ENCODE data around the gene RAP2B. TPM values are rescaled to one million over a fixed set of nuclear protein-coding genes. Genes with fewer than 3 reads are reported as not detected.

Gene RAP2B
- total RNA-seq, 1 experiment from 2014 or later, result 18.2 TPM

- no peak overlapping the region for H4K5ac ChIP-seq (ENCODE audit: insufficient read length, low read depth, low read length)
- Mint-ChIP-seq H3K9me3 (no peaks in the 10 kb centered on the region), H3K4me1 (no peaks in the 10 kb centered on the region), H3K36me3 (ENCODE audit: insufficient read depth in 1 of 3, low read depth in 3 of 3) (no peaks in the 10 kb centered on the region), H3K27me3 (ENCODE audit: low read depth) (no peaks in the 10 kb centered on the region), H3K27ac (no peak overlapping the region), H3K4me3 (no peak overlapping the region)
- no peaks in the 10 kb centered on the region for H3K9me3 ChIP-seq (ENCODE audit: control insufficient read depth, low read depth, low read length)
- no peak overlapping the region for H2BK15ac ChIP-seq (ENCODE audit: low read depth, low read length)
- H3K56ac ChIP-seq (ENCODE audit: insufficient read length, low read depth, low read length), result no peak overlapping the region
- TF ChIP-seq CTCF (conservative IDR thresholded peaks at IDR 0.05), result no peak
- no peak overlapping the region for H2BK20ac ChIP-seq (ENCODE audit: low read depth, low read length, poor library complexity, severe bottlenecking)
- no peak overlapping the region for H3K9ac ChIP-seq (ENCODE audit: extremely low read depth, insufficient read length, low read length)
- no peak overlapping the region for H2BK5ac ChIP-seq (ENCODE audit: insufficient read length, low read length)
- H3K14ac ChIP-seq (ENCODE audit: insufficient read depth, low read length), result no peak overlapping the region
- DNase-seq, result no peak
- H3K4ac ChIP-seq (ENCODE audit: low read depth, low read length), result no peak overlapping the region
- H2BK12ac ChIP-seq (ENCODE audit: insufficient read length, low read depth, low read length), result no peak overlapping the region
- H3K79me2 ChIP-seq (ENCODE audit: insufficient read depth, low read length), result no peaks in the 10 kb centered on the region
- H3T11ph ChIP-seq (ENCODE audit: low read length), result no peak overlapping the region
- no peaks in the 10 kb centered on the region for H4K20me1 ChIP-seq (ENCODE audit: control insufficient read depth, insufficient read depth, insufficient read length)
- H4K8ac ChIP-seq (replicated peaks; ENCODE audit: insufficient read length, low read depth, low read length), result no peak overlapping the region
- no peaks in the 10 kb centered on the region for H3K23me2 ChIP-seq (ENCODE audit: insufficient read length, low read depth, low read length, poor library complexity, severe bottlenecking)
- no peak overlapping the region for H3K18ac ChIP-seq (ENCODE audit: insufficient read length, low read depth, low read length)
- H3K4me1 ChIP-seq (ENCODE audit: insufficient read depth, low read length), result no peaks in the 10 kb centered on the region
- H3K27me3 ChIP-seq (ENCODE audit: insufficient read depth, low read length), result no peaks in the 10 kb centered on the region
- H3K27ac ChIP-seq (ENCODE audit: insufficient read length, low read depth, low read length), result no peak overlapping the region
- no CpG with 5 or more reads among the region's 6 CpGs for WGBS (ENCODE audit: extremely low coverage, insufficient read length, low lambda C conversion rate)
- H2AK5ac ChIP-seq (ENCODE audit: insufficient read length, low read length), result no peak overlapping the region
- H4K91ac ChIP-seq (ENCODE audit: insufficient read length, low read depth, low read length), result no peak overlapping the region
- H3K23ac ChIP-seq (ENCODE audit: insufficient read length, low read depth, low read length), result no peak overlapping the region
- H2AFZ ChIP-seq (ENCODE audit: low read length), result no peak overlapping the region
- H2BK120ac ChIP-seq (ENCODE audit: low read depth, low read length, poor library complexity, severe bottlenecking), result no peak overlapping the region
- H3K79me1 ChIP-seq (ENCODE audit: insufficient read depth, low read depth, low read length, poor library complexity, severe bottlenecking), result no peaks in the 10 kb centered on the region
- no peak overlapping the region for H3K4me2 ChIP-seq (ENCODE audit: insufficient read depth, insufficient read length, low read length)
Observed at GRCh38 chr3:153146191-153147053, 15.6 kb upstream of the RAP2B start.

Measured in H9 (cell line).